COR-L47 (cell line): ENCODE measurements around the gene TRABD2B.

Experiments used
- DNase-seq: peaks from one replicate; lab custom pipeline; 2025; lab: John Stamatoyannopoulos, UW

TRABD2B gene

DNA sequence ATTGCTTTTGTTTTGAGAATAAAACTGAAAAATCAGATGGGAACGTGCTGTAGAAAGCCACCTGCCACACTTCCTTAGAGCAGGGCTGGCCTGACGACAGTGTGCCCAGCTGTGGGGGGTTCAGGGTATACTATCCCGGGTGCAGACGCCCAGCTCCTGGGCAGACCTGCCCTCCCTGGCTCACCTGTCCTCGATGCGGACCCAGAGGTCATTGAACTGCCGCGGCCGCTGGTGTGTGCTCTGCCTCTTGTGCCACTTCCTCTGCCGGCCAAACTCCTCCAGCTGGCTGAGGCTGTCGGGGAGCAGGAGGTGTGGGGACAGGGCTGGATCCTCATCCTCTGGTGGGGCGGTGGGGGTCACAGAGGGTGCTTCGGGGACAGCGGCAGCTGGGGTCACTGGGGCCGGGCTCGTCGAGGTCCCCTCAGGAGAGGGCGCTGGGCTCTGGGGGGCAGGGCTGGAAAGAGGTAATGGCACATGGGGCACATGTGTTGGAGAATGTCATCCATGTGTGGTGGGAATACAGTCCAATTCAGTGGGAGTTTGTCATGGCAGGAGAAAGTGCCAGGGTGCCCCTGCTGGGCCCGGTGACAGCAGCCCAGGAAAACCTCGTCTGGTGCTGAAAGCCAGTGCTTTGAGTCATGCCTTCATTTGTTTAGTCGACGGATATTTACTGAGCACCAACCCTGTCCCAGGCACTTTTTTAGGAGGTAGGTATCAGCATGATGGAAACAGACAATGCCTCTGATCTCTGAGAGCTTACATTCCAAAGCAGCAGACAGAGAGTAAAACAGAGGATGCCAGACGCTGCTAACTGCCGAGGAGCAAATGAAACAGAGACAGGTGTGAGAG lies 222.0 kb downstream of the TRABD2B start:
- no peak for DNase-seq

DNA sequence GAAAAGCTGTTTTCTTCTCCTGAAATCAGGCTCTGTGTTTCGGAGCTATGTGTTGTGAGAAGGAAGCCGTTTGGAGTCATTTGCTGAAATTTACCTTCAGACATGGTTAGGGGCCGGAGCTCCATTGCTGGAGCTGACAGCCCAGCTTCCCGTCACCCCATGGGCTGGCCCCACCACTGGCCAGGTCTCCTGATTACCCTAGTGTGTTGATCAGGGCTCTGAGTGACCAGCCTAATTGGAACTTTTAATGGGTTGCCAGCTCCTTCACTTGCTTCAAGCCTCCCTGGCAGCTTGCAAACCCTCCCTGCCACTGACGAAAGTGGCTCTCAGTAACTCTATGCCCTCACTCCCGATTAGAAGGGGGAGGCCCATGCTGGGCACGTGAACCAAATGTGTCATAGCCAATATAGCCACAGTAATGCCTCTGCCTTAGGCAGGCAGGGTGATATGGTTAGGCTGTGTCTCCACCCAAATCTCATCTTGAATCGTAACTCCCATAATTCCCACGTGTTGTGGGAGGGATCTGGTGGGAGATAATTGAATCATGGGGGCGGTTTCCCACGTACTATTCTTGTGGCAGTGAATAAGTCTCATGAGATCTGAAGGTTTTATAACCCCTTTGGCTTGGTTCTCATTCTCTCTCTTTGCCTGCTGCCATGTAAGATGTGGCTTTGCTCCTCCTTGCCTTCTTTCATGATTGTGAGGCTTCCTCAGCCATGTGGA lies 224.1 kb downstream of the TRABD2B start:
- DNase-seq, result no peak

DNA sequence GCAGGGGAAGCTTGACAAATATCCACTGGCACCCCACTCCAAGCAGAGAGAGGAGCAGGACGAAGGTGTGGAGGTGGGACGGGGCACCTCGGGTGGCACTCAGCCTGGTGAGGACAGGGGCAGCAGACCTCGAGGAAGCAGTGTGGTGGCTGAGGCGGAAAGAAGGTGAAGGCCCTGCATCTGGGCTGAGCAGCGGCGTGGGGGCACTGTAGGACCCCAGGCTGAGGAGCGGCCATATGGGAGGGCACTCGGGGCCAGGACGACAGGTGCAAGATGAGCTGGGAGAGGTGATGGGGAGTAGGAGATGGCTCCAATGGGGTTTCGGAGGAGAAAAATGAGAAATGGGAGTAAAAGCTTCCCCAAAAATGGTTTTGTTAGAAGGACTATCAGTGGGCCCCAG lies 224.9 kb downstream of the TRABD2B start:
- no peak for DNase-seq

DNA sequence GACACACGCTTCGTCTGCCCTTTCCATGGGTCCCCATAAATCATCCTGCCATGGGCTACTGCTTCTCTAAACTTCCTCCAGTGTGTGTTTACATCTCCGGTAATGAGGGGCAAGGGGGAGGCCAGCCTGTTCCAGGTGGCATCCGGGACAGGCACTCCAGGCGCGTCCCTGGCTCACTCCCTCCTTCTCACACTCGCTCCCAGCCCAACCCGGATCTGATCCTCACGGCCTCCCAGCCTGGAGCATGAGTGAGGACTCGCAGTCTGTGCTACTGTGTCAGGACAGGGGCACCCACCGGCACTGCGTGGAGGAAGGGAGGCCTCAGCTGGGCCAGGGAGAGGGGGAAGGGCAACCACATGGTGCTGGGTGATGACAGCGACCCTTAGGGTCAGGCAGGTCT lies 225.4 kb downstream of the TRABD2B start:
- no peak for DNase-seq

GRCh38 chr1:47769983-47770382 lies 227.2 kb downstream of the TRABD2B start:
- DNase-seq, result no peak

DNA sequence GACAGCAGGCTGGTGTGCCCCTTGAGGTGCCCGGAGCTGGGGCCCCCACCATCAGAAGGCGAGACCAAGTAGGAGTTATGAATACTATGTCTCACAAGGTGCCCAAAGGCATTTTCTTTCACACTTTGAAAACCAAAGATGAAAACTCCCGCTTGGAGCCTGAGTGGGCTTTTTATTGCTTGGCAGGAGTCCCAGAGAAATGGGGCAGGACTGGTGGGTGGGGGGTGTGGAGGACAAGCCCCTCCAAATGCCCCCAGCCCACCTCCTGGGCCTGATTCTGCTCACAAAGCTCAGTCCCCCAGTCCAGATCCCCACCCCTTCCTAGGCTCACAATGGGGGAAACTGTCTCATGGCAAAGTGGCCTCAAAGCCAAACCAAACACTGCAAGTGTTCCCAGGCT lies 227.9 kb downstream of the TRABD2B start:
- no peak for DNase-seq

DNA sequence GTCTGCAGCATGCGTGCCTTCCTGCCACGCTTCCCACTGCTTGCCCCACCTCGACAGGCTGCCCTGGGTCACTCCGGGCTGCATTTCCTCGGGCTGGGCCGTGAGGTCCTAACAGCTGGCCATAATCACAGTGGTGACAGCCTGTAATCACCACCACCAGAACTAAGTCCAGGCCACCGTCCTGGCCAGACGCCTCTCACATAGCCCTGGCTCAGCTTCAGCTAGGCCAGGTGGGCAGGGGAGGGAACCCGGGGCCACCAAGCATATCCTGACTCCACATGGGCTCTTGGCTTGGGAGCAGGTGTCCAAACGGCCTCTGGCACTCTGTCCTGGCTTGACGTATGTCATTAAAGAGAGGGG lies 229.5 kb downstream of the TRABD2B start:
- no peak for DNase-seq

- DNase-seq, result no peak
Measured at GRCh38 chr1:47766832-47767740, 230.1 kb downstream of the TRABD2B start.

DNA sequence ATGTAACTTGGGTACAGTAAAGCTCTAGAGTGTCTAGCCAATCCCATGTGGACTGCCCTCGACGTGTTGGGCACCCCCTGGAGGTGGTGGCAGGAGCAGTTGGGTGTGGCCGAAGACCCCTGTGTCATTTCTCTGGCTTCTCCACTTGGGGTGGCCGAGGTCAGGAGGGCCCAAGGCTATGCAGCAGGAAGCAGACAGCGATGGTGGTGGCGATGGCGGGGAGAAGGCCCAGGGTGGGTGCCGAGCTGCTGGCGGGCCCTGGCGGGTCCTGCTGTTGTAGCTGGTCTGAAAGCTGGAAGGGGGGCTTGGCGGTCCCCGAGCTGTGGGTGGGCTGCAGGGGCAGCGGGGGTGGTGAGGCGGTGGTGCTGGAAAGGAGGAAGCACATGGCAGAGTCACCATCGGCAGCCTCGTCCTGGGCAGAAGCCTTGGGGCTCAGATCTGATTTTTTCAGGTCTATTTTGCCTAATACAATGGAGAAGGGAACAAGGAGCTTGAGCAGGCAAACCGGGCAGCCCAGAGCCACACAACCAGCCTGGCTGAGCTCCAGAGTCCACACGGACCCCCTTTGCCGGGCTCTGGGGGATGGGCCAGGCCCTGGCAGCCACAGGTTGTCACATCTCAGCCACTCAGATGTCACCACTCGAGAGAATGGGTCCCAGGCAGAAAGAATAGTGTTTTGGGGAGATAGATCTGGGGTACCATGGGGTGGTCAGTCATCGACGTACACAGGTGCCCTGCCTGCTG lies 231.3 kb downstream of the TRABD2B start:
- no peak for DNase-seq

GRCh38 chr1:47765236-47765635 lies 231.9 kb downstream of the TRABD2B start:
- no peak for DNase-seq

DNA sequence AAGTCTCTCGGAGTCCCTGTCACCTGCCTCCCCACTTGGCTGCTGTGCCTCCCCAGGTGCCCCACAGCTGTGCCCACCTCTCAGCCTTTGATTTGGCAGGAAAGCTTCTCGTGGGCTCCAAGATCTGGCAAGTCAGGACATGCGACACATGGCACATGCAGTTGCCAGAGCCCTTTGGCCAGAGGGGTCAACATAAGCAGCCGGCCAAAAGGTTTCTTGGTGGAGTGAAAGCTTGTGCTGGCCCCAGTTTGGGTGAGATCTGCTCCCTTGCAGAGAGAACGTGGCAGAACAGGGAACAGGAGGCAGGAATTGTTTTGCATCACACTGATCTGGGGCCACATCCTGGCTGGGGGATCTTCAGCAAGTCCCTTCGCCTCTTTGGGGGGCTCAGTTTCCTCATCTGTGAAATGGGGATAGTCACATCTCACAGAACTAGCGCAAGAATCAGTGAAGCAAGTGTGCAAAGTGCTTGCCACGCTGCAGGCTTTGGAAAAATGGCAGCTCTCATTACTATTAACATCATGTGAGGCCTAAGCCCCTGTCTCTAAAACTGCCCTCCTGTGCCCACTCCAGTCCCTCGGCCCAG lies 232.6 kb downstream of the TRABD2B start:
- DNase-seq, result no peak

DNA sequence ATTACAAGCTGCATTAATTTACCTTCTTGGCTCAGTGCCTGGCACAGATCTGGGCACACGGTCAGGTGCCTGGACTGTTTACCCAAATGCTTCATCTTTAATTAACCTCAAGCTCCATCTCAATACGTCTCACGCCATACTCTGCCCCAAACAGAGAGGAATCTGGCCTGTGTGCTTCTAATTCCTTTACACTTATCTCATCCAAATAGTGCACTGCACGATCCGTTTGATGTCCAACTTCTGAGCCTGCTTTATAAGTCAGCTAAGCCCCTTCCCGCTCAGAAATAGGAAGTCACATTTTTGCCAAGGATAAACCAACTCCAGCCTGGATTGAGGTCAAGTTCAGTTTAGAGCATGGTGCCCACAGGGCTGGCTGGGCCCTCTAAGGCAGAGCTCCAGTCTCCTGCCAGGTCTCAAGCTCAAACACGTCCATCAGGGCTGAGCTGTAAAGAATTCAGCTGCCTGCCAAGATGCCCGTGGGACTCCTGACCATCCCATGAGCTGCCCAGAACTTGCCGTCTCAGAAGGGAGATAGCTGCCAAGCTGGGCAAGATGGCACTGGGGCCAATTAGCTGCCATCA lies 233.5 kb downstream of the TRABD2B start:
- no peak for DNase-seq

- no peak for DNase-seq
Measured at GRCh38 chr1:47761974-47762373, 235.2 kb downstream of the TRABD2B start.

DNA sequence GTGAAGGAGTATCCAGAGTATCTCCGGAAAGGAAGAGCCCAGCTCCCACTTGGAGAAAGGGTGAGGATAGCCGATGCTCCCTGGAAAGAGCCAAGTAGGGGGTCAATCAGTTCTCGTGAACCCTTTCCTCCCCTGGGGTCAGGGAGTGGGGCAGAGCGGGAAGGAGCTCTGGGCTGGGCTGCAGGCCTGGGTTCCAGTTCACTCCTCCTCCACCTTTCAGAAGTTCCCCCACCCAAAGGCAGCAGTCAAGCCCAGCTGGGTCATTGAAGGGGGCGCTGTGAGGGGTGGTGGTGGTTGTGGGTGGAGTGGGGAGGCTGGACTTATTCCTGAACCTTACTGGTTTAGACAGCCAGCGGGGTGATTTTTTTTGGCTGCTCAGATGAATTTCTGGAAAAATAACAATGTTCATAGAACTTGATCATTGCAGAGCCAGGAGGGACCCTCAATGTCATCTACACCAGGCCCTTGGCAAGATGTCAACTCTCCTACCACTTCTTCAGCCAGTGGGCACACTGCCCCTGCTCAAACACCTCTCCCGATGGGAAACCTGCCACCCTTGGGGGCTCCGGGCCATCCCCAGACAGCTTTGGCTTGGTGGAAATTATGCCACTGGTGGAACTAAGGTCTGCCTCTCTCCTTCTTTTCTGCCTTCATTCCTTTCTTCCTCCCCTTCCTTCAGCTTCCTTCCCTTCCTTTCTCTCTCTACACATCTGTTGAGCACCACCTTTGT lies 235.8 kb downstream of the TRABD2B start:
- DNase-seq, result no peak

DNA sequence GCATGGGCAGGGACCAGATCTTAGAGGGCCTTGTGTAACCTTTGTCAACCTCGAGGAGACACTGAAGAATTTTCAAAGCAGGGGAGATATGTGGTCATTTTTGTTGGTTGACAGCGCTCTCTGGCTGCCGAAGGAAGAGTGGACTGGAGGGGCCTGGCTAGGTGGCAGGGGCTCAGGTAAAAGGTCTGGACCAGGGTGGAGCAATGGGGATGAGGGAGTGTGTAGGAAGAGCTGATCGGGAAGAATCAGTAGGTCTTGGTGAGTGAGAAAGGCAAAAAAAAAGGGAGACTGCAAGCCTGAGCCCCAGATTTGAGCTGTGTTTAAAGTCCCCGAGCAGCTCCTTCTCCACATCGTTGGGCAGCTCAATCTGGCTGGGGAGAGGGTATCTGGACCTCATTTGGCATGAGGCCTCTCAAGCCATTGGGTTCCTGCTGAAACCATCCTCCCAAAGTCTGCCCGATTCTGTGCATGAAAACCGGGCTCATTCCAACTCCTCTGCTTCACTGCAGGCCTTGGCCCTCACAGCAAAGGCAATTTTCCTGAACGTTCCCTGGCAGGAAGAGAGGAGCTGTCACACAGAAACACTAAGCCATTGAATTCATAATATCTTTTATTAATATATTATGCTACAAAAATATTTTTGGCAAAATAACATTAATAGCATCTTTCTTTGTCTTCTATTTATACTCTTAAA lies 237.1 kb downstream of the TRABD2B start:
- no peak for DNase-seq

- no peak for DNase-seq
Measured at GRCh38 chr1:47759251-47759935, 237.8 kb downstream of the TRABD2B start.

GRCh38 chr1:47758341-47759250 lies 238.6 kb downstream of the TRABD2B start:
- no peak for DNase-seq
